CD4-positive, alpha-beta T cell (primary cell): Measurements from ENCODE around the gene SKP1. TPM values are rescaled to one million over a fixed set of nuclear protein-coding genes. Genes with fewer than 3 reads are reported as not detected.

Experiments
- ATAC-seq: fragments of 200-7000 bp; cut with Tn5 transposase; one replicate; pipeline ENCODE4 v1.10.0; 2022; ENCODE audit warnings: mild to moderate bottlenecking; ENCODE audit not compliant: poor library complexity
- CTCF ChIA-PET: fragments of 350-600 bp; sonication (Branson Sonifier 250); formaldehyde crosslinking; loops from one replicate; lab custom pipeline; 2021; ENCODE audit warnings: antibody characterized with exemption, inconsistent platforms; lab: Charles Lee
- POLR2A ChIA-PET: fragments of 350-600 bp; sonication (Branson Sonifier 250); formaldehyde crosslinking; loops from one replicate; lab custom pipeline; 2021; ENCODE audit warnings: antibody characterized with exemption, inconsistent platforms; lab: Charles Lee
- DNase-seq, 14 experiments: peaks; one replicate each; pipeline ENCODE4 v3.0.0-alpha.2; 2013 to 2020; ENCODE audit warnings: mixed read lengths in 2 of 14
- H3K27ac ChIP-seq, 2 donors: one replicate each; pipeline versions ENCODE4 v1.5.1 to v1.7.0; 2013; ENCODE audit warnings: low read length in 2 of 2, low read depth in 1 of 2, mild to moderate bottlenecking in 1 of 2
- H3K27me3 ChIP-seq, 2 experiments: 1 replicate in 1 of 2; 2 replicates in 1 of 2; pipeline versions ENCODE4 v1.6.1 to v1.7.0; 2013; ENCODE audit warnings: low read length in 2 of 2, control low read depth in 1 of 2, mild to moderate bottlenecking in 1 of 2, moderate library complexity in 1 of 2; ENCODE audit not compliant: insufficient read depth in 2 of 2, control insufficient read depth in 1 of 2
- H3K36me3 ChIP-seq: one replicate; pipeline ENCODE4 v1.6.1; 2013; ENCODE audit warnings: low read length, control low read depth; ENCODE audit not compliant: insufficient read depth
- H3K4me1 ChIP-seq: one replicate; pipeline ENCODE4 v1.6.1; 2013; ENCODE audit warnings: low read length, control low read depth; ENCODE audit not compliant: insufficient read depth
- H3K4me3 ChIP-seq: one replicate; pipeline ENCODE4 v1.5.1; 2013; ENCODE audit warnings: mild to moderate bottlenecking, low read length, moderate library complexity
- H3K9me3 ChIP-seq, 2 experiments: 1 replicate in 1 of 2; 2 replicates in 1 of 2; pipeline versions ENCODE4 v1.6.1 to v1.7.0; 2013; ENCODE audit warnings: low read length in 2 of 2, mild to moderate bottlenecking in 2 of 2, control low read depth in 1 of 2, moderate library complexity in 1 of 2; ENCODE audit not compliant: control insufficient read depth in 1 of 2, insufficient read depth in 1 of 2
- H3K27ac Mint-ChIP-seq: one replicate; pipeline ENCODE4 v1.8.0; 2020; ENCODE audit warnings: mixed read lengths
- H3K27me3 Mint-ChIP-seq: one replicate; pipeline ENCODE4 v1.8.0; 2021; ENCODE audit warnings: mixed read lengths
- H3K36me3 Mint-ChIP-seq: one replicate; pipeline ENCODE4 v1.8.0; 2021; ENCODE audit warnings: low read depth, mixed read lengths
- H3K4me1 Mint-ChIP-seq: one replicate; pipeline ENCODE4 v1.8.0; 2021; ENCODE audit warnings: low read depth, mixed read lengths
- H3K4me3 Mint-ChIP-seq: one replicate; pipeline ENCODE4 v1.8.0; 2020; ENCODE audit warnings: mild to moderate bottlenecking, mixed read lengths
- H3K9me3 Mint-ChIP-seq: one replicate; pipeline ENCODE4 v1.8.0; 2020; ENCODE audit warnings: mixed read lengths
- CTCF ChIP-seq: fragments of 200-600 bp; IDR thresholded peaks from one replicate; pipeline ENCODE4 v1.8.0; 2022; ENCODE audit warnings: antibody characterized with exemption, mild to moderate bottlenecking
- intact Hi-C, 2 experiments: fragments of 100-400 bp; cut with DNase I in 1 of 2; cut with micrococcal nuclease in 1 of 2; formaldehyde crosslinking; loops; one replicate each; pipeline versions ENCODE4 v1.15.1 to v1.9.0; 2023 to 2025; cut with DNase I, micrococcal nuclease
- total RNA-seq, 174 experiments: library from RNA in 2 of 174; stranded (reverse) in 2 of 174; gene quantifications; one replicate each; pipeline ENCODE4 v1.2.3 and lab custom pipeline; 2021 to 2026

SKP1 gene
- total RNA-seq, 2 experiments from 2014 or later = 303 to 314 TPM

GRCh38 chr5:134135091-134135655 is 41.6 kb downstream of the SKP1 start:
- intact Hi-C loops = no loop called here
- Histone ChIP-seq H3K9me3 (no peaks in the 10 kb centered on the region), H3K27ac (peak overlapping the region; percentile 60 to 96), H3K4me1 (peaks cover 100% of the 10 kb centered on the region), H3K27me3 (no peaks in the 10 kb centered on the region), H3K4me3 (no peak overlapping the region), H3K36me3 (peaks cover 96% of the 10 kb centered on the region)
- DNase-seq (peak in 4 of 14 experiments; percentile 0 to 33 (median 2)), ATAC-seq (no peak)
- ChIA-PET CTCF (interaction anchor here (1.2 to 2.5 kb wide), 3 partner anchors 13 to 95 kb away, joined by 3 to 17 read pairs (median 3); no protein-coding TSS in a partner anchor), POLR2A (interaction anchor here (1.1 to 24.9 kb wide), 4 partner anchors 14 to 97 kb away, joined by 5 to 350 read pairs (median 94); no protein-coding TSS in a partner anchor)
- Mint-ChIP-seq H3K9me3 (no peaks in the 10 kb centered on the region), H3K27ac (peak overlapping the region; percentile 98), H3K27me3 (no peaks in the 10 kb centered on the region), H3K4me3 (peak overlapping the region; percentile 62), H3K36me3 (peaks cover 100% of the 10 kb centered on the region), H3K4me1 (peaks cover 98% of the 10 kb centered on the region)
- TF ChIP-seq CTCF = no peak

GRCh38 chr5:134133995-134134541 is 42.7 kb downstream of the SKP1 start:
- Mint-ChIP-seq H3K4me3 (peak overlapping the region; percentile 62), H3K36me3 (peaks cover 100% of the 10 kb centered on the region), H3K27ac (peak overlapping the region; percentile 98), H3K4me1 (peaks cover 100% of the 10 kb centered on the region), H3K9me3 (no peaks in the 10 kb centered on the region), H3K27me3 (no peaks in the 10 kb centered on the region)
- peak overlapping the region; percentile 28 for H3K4me3 ChIP-seq
- peak overlapping the region; percentile 83 to 96 for H3K27ac ChIP-seq
- DNase-seq (peak in 6 of 14 experiments; percentile 0 to 31 (median 1)), ATAC-seq (no peak)
- H3K27me3 ChIP-seq = no peaks in the 10 kb centered on the region
- ChIA-PET POLR2A (interaction anchor here (0.6 to 24.9 kb wide), 5 partner anchors 15 to 96 kb away, joined by 3 to 350 read pairs (median 5); no protein-coding TSS in a partner anchor), CTCF (interaction anchor here (2.5 kb wide), 1 partner anchor 94 kb away, joined by 17 read pairs; no protein-coding TSS in a partner anchor)
- H3K9me3 ChIP-seq = no peaks in the 10 kb centered on the region
- H3K4me1 ChIP-seq = peaks cover 100% of the 10 kb centered on the region
- H3K36me3 ChIP-seq = peaks cover 96% of the 10 kb centered on the region
- intact Hi-C loops = loop anchor here (2.0 kb wide), 3 partner anchors 15 to 47 kb away; no protein-coding TSS in a partner anchor
- TF ChIP-seq CTCF = no peak

GRCh38 chr5:134133188-134133994 is 43.4 kb downstream of the SKP1 start:
- TF ChIP-seq CTCF = no peak
- peaks cover 100% of the 10 kb centered on the region for H3K4me1 ChIP-seq
- intact Hi-C loops = loop anchor here (2.0 kb wide), 3 partner anchors 15 to 47 kb away; no protein-coding TSS in a partner anchor
- H3K27me3 ChIP-seq = no peaks in the 10 kb centered on the region
- H3K9me3 Mint-ChIP-seq = no peaks in the 10 kb centered on the region
- peak overlapping the region; percentile 28 for H3K4me3 ChIP-seq
- peaks cover 100% of the 10 kb centered on the region for H3K4me1 Mint-ChIP-seq
- DNase-seq (peak in 4 of 14 experiments; percentile 6 to 34 (median 20)), ATAC-seq (peak; percentile 4)
- H3K36me3 ChIP-seq = peaks cover 96% of the 10 kb centered on the region
- peaks cover 100% of the 10 kb centered on the region for H3K36me3 Mint-ChIP-seq
- peak overlapping the region; percentile 83 to 96 for H3K27ac ChIP-seq
- peak overlapping the region; percentile 95 for H3K4me3 Mint-ChIP-seq
- H3K27me3 Mint-ChIP-seq = no peaks in the 10 kb centered on the region
- no peaks in the 10 kb centered on the region for H3K9me3 ChIP-seq
- peak overlapping the region; percentile 98 for H3K27ac Mint-ChIP-seq
- ChIA-PET CTCF (interaction anchor here (1.2 to 2.5 kb wide), 7 partner anchors 15 to 106 kb away, joined by 3 to 20 read pairs (median 11); no protein-coding TSS in a partner anchor), POLR2A (interaction anchor here (0.8 to 24.9 kb wide), 8 partner anchors 16 to 129 kb away, joined by 3 to 350 read pairs (median 4); partner anchors contain the start of gene VDAC1)
